ENCODE results near the gene TOMM70. TPM values are rescaled to one million over a fixed set of nuclear protein-coding genes. Genes with fewer than 3 reads are reported as not detected.
"Not testable (repeated sequence)": the region's sequence is repeated elsewhere in the genome, so short reads cannot be mapped to it uniquely, and the experiment has no call there.

Gene TOMM70
- total RNA-seq, 4 donors from 2014 or later, result 26.9 to 34.1 (median 31.3) TPM

DNA sequence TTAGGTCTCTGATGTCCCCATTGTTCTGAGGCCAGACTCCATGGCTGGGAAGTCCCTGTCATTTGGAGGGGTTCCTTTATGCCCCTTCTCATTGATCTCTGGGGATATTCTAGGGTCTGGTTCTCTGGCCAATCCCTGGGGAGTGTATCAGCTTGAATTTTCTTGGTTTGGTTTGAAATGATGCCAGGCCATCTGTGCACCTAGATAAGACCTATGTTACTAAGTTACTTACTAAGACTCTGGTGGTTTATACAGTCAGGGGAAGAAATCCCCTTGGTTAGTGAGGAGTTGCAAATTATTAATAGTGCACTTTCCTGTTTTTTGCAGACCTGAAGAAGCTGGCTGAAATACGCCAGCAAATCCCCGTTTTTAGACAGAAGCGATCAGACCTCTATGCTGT, 46.0 kb downstream of the TOMM70 start:
- peaks cover 70% of the 10 kb centered on the region for H3K36me3 ChIP-seq
- H3K27me3 ChIP-seq, result no peaks in the 10 kb centered on the region
- H3K4me3 ChIP-seq, result no peak overlapping the region
- no peak for DNase-seq (ENCODE audit: low spot score in 2 of 2)
- H3K27ac ChIP-seq, result no peak overlapping the region
- 96% methylated on average over 3 of the region's 3 CpGs for whole genome bisulfite sequencing
- TF ChIP-seq POLR2AphosphoS5 (IDR thresholded peaks at IDR 0.05) (no peak), POLR2A (IDR thresholded peaks at IDR 0.05) (no peak), EP300 (IDR thresholded peaks at IDR 0.05) (no peak)
- TF ChIP-seq, protein P1, sequence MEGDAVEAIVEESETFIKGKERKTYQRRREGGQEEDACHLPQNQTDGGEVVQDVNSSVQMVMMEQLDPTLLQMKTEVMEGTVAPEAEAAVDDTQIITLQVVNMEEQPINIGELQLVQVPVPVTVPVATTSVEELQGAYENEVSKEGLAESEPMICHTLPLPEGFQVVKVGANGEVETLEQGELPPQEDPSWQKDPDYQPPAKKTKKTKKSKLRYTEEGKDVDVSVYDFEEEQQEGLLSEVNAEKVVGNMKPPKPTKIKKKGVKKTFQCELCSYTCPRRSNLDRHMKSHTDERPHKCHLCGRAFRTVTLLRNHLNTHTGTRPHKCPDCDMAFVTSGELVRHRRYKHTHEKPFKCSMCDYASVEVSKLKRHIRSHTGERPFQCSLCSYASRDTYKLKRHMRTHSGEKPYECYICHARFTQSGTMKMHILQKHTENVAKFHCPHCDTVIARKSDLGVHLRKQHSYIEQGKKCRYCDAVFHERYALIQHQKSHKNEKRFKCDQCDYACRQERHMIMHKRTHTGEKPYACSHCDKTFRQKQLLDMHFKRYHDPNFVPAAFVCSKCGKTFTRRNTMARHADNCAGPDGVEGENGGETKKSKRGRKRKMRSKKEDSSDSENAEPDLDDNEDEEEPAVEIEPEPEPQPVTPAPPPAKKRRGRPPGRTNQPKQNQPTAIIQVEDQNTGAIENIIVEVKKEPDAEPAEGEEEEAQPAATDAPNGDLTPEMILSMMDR (IDR thresholded peaks at IDR 0.05), result no peak
- no peaks in the 10 kb centered on the region for H3K9me3 ChIP-seq
- no peaks in the 10 kb centered on the region for H3K4me1 ChIP-seq

DNA sequence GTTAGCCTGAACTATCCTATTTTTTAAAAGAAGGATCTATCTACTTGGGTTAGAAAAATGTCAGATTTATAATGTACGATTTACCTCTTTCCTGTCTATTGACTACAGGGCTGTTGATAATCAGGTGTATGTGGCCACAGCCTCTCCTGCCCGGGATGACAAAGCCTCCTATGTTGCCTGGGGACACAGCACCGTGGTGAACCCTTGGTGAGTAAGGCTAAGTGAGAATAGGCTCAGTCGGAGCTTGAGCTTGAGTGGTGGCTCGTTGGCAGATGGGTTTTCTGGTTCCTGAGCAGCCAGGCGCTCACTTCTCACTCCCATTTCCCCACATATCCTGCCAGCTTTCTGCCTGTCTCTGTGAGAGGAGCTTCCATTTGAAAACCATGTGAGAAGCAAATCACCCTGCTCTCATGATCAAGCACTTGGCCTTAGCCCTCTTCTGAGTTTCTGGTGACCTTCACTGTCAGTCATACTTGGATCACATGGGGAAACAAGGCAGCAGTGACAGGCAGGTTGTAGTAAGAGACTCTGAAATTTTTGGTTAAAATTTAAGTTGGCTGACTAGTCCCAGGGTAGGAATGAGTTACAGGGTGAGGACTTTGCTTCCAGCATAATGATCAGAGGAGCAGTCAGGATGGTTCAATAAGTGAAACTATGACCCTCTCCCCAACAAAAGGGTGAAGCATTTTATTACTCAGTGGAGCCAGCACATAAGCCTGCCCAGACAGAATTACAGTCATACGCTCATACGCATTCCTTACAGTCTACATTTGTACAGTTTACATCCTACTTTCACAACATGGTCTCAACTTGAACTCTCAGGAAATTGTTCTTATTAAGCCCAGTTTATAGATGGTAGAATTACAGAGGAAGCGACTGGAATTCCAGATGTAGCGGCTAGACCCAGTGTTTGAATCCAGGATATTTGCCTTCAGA, 48.3 kb downstream of the TOMM70 start:
- Histone ChIP-seq H3K27ac (no peak overlapping the region), H3K27me3 (no peaks in the 10 kb centered on the region), H3K4me3 (no peak overlapping the region), H3K36me3 (peaks cover 74% of the 10 kb centered on the region), H3K9me3 (no peaks in the 10 kb centered on the region), H3K4me1 (no peaks in the 10 kb centered on the region)
- WGBS, result 95% methylated on average over 10 of the region's 10 CpGs
- DNase-seq (ENCODE audit: low spot score in 2 of 2), result no peak
- TF ChIP-seq POLR2A (IDR thresholded peaks at IDR 0.05) (no peak), POLR2AphosphoS5 (IDR thresholded peaks at IDR 0.05) (no peak), EP300 (IDR thresholded peaks at IDR 0.05) (no peak)
- TF ChIP-seq, protein P1 (IDR thresholded peaks at IDR 0.05), result no peak

DNA sequence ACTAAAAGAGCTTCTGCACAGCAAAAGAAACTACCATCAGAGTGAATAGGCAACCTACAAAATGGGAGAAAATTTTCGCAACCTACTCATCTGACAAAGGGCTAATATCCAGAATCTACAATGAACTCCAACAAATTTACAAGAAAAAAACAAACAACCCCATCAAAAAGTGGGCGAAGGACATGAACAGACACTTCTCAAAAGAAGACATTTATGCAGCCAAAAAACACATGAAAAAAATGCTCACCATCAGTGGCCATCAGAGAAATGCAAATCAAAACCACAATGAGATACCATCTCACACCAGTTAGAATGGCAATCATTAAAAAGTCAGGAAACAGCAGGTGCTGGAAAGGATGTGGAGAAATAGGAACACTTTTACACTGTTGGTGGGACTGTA, 49.1 kb downstream of the TOMM70 start:
- not testable (repeated sequence) for H3K4me1 ChIP-seq; DNase-seq (ENCODE audit: low spot score in 2 of 2); H3K27me3 ChIP-seq; H3K9me3 ChIP-seq; H3K4me3 ChIP-seq; H3K27ac ChIP-seq
- H3K36me3 ChIP-seq, result peaks cover 75% of the 10 kb centered on the region
- WGBS, result 100% methylated on average over 2 of the region's 2 CpGs

DNA sequence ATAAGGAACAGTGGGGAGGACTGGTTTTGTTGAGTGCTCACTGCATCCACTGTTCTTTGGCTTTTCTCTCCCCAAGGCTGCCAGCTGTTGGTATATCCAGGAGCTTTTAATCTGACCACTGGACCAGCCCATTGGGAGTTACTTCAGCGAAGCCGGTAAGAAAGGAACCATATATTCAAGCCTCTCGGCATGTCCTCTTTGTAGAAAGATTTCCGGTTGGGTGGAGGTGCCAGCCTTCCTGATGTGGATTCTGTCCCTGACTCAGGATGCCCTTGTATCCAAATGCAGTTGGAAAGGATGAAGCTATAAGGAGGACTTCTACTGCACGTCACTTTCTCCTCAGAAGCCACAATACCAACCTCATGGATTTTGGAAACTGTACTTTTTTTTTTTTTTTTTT, 52.2 kb downstream of the TOMM70 start:
- H3K9me3 ChIP-seq, result no peaks in the 10 kb centered on the region
- no peaks in the 10 kb centered on the region for H3K4me1 ChIP-seq
- H3K4me3 ChIP-seq, result no peak overlapping the region
- TF ChIP-seq POLR2AphosphoS5 (IDR thresholded peaks at IDR 0.05), result no peak
- no peak for DNase-seq (ENCODE audit: low spot score in 2 of 2)
- no peak overlapping the region for H3K27ac ChIP-seq
- peaks cover 75% of the 10 kb centered on the region for H3K36me3 ChIP-seq
- 94% methylated on average over 5 of the region's 5 CpGs for WGBS
- H3K27me3 ChIP-seq, result no peaks in the 10 kb centered on the region

DNA sequence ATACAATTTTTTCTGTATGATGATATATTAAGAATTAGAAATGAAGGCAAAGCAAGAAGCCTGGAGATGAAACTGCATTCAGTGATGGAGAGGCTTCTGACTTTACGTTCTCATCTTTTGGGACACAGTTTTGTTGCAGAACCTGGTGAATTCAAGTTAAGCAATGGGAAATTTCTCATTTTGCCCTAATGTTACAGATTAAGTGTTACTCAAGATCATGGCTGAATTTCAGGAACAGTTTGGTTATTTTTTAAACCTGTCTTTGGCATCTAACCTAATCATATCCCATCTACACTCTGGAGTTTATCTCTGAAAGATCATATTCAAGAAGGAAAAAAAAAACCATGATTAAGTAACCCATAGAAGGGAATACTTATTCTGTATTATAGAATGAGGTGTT, 60.4 kb downstream of the TOMM70 start:
- 94% methylated on average over 1 of the region's 1 CpG for WGBS
- no peak overlapping the region for H3K4me3 ChIP-seq
- TF ChIP-seq, protein P1 (IDR thresholded peaks at IDR 0.05), result no peak
- no peak overlapping the region for H3K27ac ChIP-seq
- no peaks in the 10 kb centered on the region for H3K27me3 ChIP-seq
- H3K36me3 ChIP-seq, result peaks cover 43% of the 10 kb centered on the region
- H3K9me3 ChIP-seq, result no peaks in the 10 kb centered on the region
- DNase-seq (ENCODE audit: low spot score in 2 of 2), result no peak
- H3K4me1 ChIP-seq, result peaks cover 6% of the 10 kb centered on the region

DNA sequence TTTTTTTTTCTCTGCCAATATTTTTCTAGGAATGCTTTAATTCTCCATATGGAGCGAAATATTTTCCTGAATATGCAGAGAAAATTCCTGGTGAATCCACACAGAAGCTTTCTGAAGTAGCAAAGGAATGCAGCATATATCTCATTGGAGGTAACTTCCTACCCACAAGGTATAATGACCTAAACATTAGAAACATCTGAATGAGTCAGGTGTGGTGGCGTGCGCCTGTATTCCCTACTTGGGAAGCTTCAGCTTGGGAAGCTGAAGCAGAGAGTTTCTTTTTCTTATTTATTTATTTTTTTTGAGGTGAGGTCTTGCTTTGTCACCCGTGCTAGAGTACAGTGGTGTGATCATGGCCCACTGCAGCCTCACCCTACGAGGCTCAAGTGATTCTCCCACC, 61.1 kb downstream of the TOMM70 start:
- Histone ChIP-seq H3K4me1 (peaks cover 10% of the 10 kb centered on the region), H3K4me3 (no peak overlapping the region), H3K27ac (no peak overlapping the region), H3K9me3 (no peaks in the 10 kb centered on the region), H3K27me3 (no peaks in the 10 kb centered on the region), H3K36me3 (peaks cover 37% of the 10 kb centered on the region)
- no peak for DNase-seq (ENCODE audit: low spot score in 2 of 2)
- TF ChIP-seq, protein P1 (IDR thresholded peaks at IDR 0.05), result no peak
- WGBS, result 96% methylated on average over 5 of the region's 5 CpGs
